GM12875 (cell line): ENCODE measurements around the gene ZBTB32.

ENCODE experiments used
- H3K4me3 ChIP-seq: one replicate; pipeline ENCODE4 v1.5.1; 2011; ENCODE audit warnings: low read depth, low read length, control low read depth
- CTCF ChIP-seq: IDR thresholded peaks from 2 replicates; pipeline ENCODE4 v1.5.1; 2011; ENCODE audit warnings: low read depth, mild to moderate bottlenecking, control low read depth, inconsistent platforms, low read length, moderate library complexity, borderline replicate concordance; ENCODE audit not compliant: insufficient read depth

The ZBTB32 gene

GRCh38 chr19:35665157-35665556 lies 39.2 kb upstream of the ZBTB32 start:
- no peak overlapping the region for H3K4me3 ChIP-seq
- no peak for TF ChIP-seq CTCF

GRCh38 chr19:35665604-35666003 lies 38.8 kb upstream of the ZBTB32 start:
- H3K4me3 ChIP-seq = no peak overlapping the region
- no peak for TF ChIP-seq CTCF

DNA sequence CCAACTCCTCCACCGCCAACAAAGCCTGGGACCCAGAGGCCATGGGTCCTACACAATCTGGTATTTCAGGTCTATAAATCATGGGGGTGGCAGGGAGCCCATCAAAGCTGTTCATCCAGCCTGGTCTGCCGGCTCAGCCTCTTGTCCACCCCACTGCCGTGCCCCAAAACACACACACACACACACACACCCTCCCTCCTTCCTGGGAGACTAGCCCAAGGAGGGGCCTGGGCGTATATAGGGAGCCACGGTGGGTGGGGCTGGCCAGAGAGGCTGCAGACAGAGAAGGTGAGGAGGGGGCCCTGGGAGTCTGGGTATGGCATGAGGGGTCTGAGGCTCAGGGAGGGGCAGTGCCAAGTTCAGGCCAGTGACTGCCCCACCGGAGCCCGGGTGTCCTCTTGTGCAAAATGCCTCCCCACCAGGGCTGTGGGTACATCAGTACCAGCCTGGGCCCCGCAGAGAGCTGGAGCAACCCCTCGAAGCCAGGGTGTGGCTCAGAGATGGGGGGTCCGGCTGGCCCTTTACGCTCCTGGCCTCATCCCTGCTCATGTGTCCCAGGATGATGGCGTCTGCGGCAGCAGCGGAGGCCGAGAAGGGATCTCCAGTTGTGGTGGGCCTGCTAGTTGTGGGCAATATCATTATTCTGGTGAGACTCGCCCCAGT lies 38.0 kb upstream of the ZBTB32 start, which contains the start of gene UPK1A:
TSS of gene UPK1A (plus strand) at position 267 of the 663 bp plus-strand sequence. CDS start at position 563, 296 bp downstream.
- H3K4me3 ChIP-seq = no peak within 1 kb of the TSS
- TF ChIP-seq CTCF = no peak

DNA sequence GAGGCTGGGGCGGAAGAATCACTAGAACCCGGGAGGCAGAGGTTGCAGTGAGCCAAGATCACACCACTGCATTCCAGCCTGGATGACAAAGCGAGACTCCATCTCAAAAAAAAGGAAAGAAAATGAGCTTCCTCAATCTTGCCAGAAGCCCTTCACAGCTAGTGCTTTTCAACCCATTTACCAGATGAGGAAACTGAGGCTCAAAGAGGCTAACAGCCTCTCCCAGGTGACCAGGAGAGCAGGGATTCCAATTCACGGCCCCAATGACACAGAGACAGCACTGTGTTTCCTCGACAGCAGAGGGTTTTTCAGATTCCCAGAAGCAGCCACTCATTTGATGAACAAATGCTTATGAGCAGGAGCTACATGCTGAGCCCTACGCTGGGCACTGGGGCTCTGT lies 34.8 kb upstream of the ZBTB32 start:
- H3K4me3 ChIP-seq = no peak overlapping the region
- TF ChIP-seq CTCF = no peak

- no peak for TF ChIP-seq CTCF
These were observed 34.4 kb upstream of the ZBTB32 start for GRCh38 chr19:35669974-35670373.

DNA sequence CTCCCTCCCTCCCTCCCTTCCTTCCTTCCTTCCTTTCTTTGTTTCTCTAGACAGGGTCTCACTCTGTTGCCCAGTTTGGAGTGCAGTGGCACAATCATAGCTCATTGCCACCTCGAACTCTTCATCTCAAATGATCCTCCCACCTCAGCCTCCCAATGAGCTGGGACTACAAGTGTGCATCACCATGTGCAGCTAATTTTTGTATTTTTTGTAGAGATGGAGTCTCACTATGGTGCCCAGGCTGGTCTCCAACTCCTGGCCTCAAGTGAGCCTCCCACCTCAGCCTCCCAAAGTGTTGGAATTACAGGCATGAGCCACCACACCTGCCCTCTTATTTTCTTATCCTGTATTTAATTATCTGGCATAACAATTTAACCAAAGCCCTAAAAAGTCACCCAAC lies 33.7 kb upstream of the ZBTB32 start:
- TF ChIP-seq CTCF = no peak
- H3K4me3 ChIP-seq = no peak overlapping the region

More at GRCh38 chr19:35669974-35670373, 34.4 kb upstream of the ZBTB32 start:
- H3K4me3 ChIP-seq = no peak overlapping the region

DNA sequence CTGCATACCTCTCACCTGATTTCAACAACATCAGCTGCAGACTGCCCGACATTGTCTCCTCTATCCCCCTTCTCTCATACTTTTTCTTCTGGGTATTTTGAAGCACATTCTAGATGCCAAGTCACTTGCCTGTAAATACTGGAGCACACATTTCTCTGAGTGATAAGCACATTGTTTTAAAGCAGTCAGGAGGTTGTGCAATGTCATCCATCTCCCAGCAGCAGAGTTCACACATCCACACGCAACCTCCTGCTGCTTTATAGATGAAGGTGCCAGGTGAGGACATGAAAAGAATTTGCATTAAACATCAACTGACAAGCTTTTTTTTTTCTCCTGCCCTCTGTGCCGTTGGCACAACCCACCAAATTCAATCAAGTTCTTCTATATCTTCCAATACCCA lies 32.5 kb upstream of the ZBTB32 start:
- no peak overlapping the region for H3K4me3 ChIP-seq
- TF ChIP-seq CTCF = no peak
